ENCODE results near the gene FAM168A. TPM values are rescaled to one million over a fixed set of nuclear protein-coding genes. Genes with fewer than 3 reads are reported as not detected.

Gene FAM168A
- total RNA-seq, 1 donor from 2014 or later, result 21.4 TPM

DNA sequence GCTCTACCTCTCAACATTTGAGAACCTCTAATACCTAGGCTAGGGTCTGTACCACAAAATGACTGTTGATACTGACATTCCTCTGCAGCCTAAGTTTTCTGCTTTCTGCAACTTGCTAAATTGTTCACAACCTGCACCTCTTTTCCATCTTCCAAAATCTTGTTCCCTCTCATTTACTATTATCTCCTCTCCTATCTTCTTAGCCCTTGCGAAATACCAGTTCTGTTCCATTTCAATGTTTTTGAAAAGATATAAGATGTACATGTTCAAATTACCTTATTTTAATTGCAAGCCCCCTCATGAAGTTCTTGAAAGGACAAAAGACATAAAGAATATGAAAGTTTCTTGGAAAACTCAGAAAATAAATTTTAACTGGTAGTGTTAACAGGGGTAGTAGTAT, 72.3 kb downstream of the FAM168A start:
- intact Hi-C loops (cut with DNase I), result no loop called here
- Histone ChIP-seq H3K27ac (no peak overlapping the region), H3K9me3 (no peaks in the 10 kb centered on the region), H3K36me3 (no peaks in the 10 kb centered on the region), H3K27me3 (no peaks in the 10 kb centered on the region), H3K4me3 (no peak overlapping the region), H3K4me1 (peaks cover 12% of the 10 kb centered on the region)
- TF ChIP-seq POLR2A (IDR thresholded peaks at IDR 0.05) (no peak), POLR2AphosphoS5 (IDR thresholded peaks at IDR 0.05; ENCODE audit: insufficient read depth in 1 of 2, low read depth in 1 of 2) (no peak)
- TF ChIP-seq, protein P1, sequence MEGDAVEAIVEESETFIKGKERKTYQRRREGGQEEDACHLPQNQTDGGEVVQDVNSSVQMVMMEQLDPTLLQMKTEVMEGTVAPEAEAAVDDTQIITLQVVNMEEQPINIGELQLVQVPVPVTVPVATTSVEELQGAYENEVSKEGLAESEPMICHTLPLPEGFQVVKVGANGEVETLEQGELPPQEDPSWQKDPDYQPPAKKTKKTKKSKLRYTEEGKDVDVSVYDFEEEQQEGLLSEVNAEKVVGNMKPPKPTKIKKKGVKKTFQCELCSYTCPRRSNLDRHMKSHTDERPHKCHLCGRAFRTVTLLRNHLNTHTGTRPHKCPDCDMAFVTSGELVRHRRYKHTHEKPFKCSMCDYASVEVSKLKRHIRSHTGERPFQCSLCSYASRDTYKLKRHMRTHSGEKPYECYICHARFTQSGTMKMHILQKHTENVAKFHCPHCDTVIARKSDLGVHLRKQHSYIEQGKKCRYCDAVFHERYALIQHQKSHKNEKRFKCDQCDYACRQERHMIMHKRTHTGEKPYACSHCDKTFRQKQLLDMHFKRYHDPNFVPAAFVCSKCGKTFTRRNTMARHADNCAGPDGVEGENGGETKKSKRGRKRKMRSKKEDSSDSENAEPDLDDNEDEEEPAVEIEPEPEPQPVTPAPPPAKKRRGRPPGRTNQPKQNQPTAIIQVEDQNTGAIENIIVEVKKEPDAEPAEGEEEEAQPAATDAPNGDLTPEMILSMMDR (IDR thresholded peaks at IDR 0.05), result no peak
- no peak for DNase-seq (ENCODE audit: extremely low spot score in 2 of 2)

DNA sequence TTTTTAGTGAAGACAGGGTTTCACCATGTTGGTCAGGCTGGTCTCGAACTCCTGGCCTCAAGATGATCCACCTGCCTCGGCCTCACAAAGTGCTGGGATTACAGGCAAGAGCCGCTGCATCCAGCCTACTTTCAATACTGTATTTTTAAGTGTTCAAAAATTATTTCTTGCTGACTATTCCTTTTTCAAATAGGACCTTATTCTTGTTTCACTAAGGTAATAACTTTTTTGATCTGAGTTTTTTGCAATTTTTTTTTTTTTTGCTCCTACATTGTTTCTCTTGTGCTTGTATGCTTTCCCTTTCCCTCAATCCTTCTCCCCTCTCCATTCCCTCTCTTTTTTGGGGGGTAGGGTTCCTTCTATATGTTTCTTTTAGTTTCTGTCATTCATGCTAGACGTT, 73.1 kb downstream of the FAM168A start:
- Histone ChIP-seq H3K4me1 (peaks cover 12% of the 10 kb centered on the region), H3K4me3 (no peak overlapping the region), H3K9me3 (no peaks in the 10 kb centered on the region), H3K27me3 (no peaks in the 10 kb centered on the region), H3K27ac (no peak overlapping the region), H3K36me3 (no peaks in the 10 kb centered on the region)
- TF ChIP-seq POLR2AphosphoS5 (IDR thresholded peaks at IDR 0.05; ENCODE audit: insufficient read depth in 1 of 2, low read depth in 1 of 2), result no peak
- TF ChIP-seq, protein P1 (IDR thresholded peaks at IDR 0.05), result no peak
- TF ChIP-seq POLR2A (IDR thresholded peaks at IDR 0.05), result no peak
- no peak for DNase-seq (ENCODE audit: extremely low spot score in 2 of 2)
- intact Hi-C loops (cut with DNase I), result no loop called here

DNA sequence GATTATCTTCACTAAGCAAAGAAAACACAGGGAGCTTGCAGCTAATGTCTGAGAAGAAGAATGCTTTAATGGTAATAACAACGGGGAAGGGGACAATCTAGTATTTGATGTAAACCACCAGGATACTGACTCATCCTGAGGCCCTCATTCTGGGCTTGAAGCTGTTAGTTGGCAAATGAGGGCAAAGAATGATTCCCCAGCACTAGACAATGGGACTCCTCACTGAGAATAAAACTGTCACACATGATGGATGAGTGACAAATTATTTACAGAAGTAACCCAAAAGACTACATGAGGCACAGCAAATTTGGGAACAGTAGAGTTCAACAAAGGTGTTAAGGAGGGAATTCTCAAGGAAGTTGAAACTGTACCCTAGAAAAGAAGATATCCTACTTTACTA, 76.3 kb downstream of the FAM168A start:
- no peak for DNase-seq (ENCODE audit: extremely low spot score in 2 of 2)
- Histone ChIP-seq H3K27ac (no peak overlapping the region), H3K4me1 (no peaks in the 10 kb centered on the region), H3K9me3 (no peaks in the 10 kb centered on the region), H3K27me3 (no peaks in the 10 kb centered on the region), H3K4me3 (no peak overlapping the region), H3K36me3 (no peaks in the 10 kb centered on the region)
- no peak for TF ChIP-seq POLR2A (IDR thresholded peaks at IDR 0.05)
- no peak for TF ChIP-seq POLR2AphosphoS5 (IDR thresholded peaks at IDR 0.05; ENCODE audit: insufficient read depth in 1 of 2, low read depth in 1 of 2)
- TF ChIP-seq, protein P1 (IDR thresholded peaks at IDR 0.05), result no peak
- intact Hi-C loops (cut with DNase I), result no loop called here

DNA sequence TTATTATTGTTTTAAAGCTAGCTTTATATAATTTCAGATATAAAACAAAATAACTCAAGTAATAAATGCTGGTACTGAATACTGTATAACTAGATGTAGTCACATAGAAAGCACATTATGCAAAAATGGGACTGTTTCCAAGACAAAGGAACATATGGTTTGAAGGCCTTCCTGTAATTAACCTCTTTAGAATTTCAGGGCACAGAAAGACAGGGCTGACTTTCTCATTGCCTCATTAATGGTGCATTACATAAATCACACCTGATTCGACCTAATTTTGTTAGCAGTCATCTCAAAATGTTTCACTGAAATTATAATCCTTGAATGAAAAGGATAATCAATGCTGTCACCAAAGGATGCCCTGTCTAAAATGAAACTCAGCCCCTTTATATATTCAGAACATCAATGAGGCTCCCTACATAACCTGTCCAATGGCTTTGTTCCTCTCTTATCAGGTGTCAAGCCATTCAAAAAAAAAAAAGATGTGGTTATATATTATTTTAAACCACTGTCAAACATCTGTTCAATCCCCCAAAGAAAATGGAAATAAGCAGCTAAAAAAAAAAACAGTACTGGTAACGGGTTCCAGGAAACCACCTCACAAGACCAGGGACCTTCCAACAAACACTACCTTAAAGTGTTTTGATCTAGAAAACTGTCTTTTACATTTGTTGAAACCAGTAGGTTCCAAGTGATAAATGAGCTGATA, 77.4 kb downstream of the FAM168A start:
- no peaks in the 10 kb centered on the region for H3K36me3 ChIP-seq
- TF ChIP-seq POLR2AphosphoS5 (IDR thresholded peaks at IDR 0.05; ENCODE audit: insufficient read depth in 1 of 2, low read depth in 1 of 2) (no peak), POLR2A (IDR thresholded peaks at IDR 0.05) (no peak)
- TF ChIP-seq, protein P1 (IDR thresholded peaks at IDR 0.05), result no peak
- H3K27ac ChIP-seq, result no peak overlapping the region
- no peaks in the 10 kb centered on the region for H3K27me3 ChIP-seq
- intact Hi-C loops (cut with DNase I), result no loop called here
- H3K4me1 ChIP-seq, result no peaks in the 10 kb centered on the region
- DNase-seq (ENCODE audit: extremely low spot score in 2 of 2), result no peak
- no peaks in the 10 kb centered on the region for H3K9me3 ChIP-seq
- no peak overlapping the region for H3K4me3 ChIP-seq

DNA sequence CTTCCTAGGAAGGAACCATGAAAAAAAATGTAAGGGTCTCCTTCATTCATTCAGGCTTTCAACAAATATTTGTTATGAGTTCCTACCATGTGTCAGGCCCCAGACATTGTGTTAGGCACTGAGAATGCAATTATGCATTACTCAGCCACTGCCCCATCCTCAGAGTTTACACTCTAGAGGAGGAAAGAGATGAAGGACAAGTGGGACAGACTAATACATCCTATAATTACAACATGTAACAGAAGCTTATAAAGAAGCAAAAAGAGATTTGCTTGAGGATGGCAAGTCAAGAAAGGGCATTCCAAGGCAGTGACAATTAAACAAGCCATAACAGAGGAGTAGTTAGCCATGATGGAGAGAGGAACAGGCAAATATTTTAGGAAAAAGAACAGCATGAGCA, 78.6 kb downstream of the FAM168A start:
- no peak overlapping the region for H3K27ac ChIP-seq
- H3K36me3 ChIP-seq, result no peaks in the 10 kb centered on the region

More for the DNA sequence above, 78.6 kb downstream of the FAM168A start:
- Histone ChIP-seq H3K4me3 (no peak overlapping the region), H3K4me1 (no peaks in the 10 kb centered on the region), H3K27me3 (no peaks in the 10 kb centered on the region), H3K9me3 (no peaks in the 10 kb centered on the region)
- intact Hi-C loops (cut with DNase I), result no loop called here
- TF ChIP-seq POLR2A (IDR thresholded peaks at IDR 0.05), result no peak
- DNase-seq (ENCODE audit: extremely low spot score in 2 of 2), result no peak
